HUES64 (cell line): ENCODE results near the gene SGTB.
A peak's percentile ranks its signal among the peaks of the same experiment; 100 is the strongest.

Experiments
- H3K27ac ChIP-seq: 2 replicates; pipeline ENCODE4 v1.7.0; 2013; ENCODE audit warnings: low read depth, low read length, inconsistent platforms
- H3K27me3 ChIP-seq: 2 replicates; pipeline ENCODE4 v1.6.1; 2013; ENCODE audit warnings: mild to moderate bottlenecking, low read length; ENCODE audit not compliant: insufficient read depth
- H3K36me3 ChIP-seq: 2 replicates; pipeline ENCODE4 v1.6.1; 2013; ENCODE audit warnings: mild to moderate bottlenecking, low read length; ENCODE audit not compliant: insufficient read depth
- H3K4me1 ChIP-seq: 2 replicates; pipeline ENCODE4 v1.6.1; 2013; ENCODE audit warnings: mild to moderate bottlenecking, low read length, moderate library complexity; ENCODE audit not compliant: insufficient read depth
- H3K4me3 ChIP-seq: 2 replicates; pipeline ENCODE4 v1.5.1; 2013; ENCODE audit warnings: mild to moderate bottlenecking, low read length, moderate library complexity
- H3K9ac ChIP-seq: 2 replicates; pipeline ENCODE4 v1.6.1; 2013; ENCODE audit warnings: mild to moderate bottlenecking, low read depth, low read length
- H3K9me3 ChIP-seq: 2 replicates; pipeline ENCODE4 v1.6.1; 2013; ENCODE audit warnings: low read depth, low read length; ENCODE audit not compliant: insufficient read depth
- WGBS: fragments of 150-250, 120-280 bp; methylation state at CpG from one replicate; pipeline ENCODE4 v1.1.7; 2013; ENCODE audit warnings: missing lambda C conversion rate; 5-methylcytosine and 5-hydroxymethylcytosine counted together

The SGTB gene

DNA sequence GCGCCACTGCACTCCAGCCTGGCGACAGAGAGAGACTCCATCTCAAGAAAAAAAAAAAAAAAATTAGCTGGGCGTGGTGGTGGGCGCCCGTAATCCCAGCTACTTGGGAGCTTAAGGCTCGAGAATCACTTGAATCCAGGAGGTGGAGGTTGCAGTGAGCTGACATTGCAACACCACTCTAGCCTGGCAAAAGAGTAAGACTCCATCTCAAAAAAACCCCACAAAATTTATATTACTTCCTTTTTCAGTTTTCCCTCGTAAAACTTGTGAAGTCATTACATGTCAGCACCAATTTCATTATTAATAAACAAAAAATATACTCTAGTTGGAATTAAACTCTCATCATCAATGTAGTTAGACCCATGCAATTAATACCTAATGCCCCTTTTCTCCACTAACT is 53.2 kb downstream of the SGTB start:
- H3K36me3 ChIP-seq: peaks cover 53% of the 10 kb centered on the region
- H3K27ac ChIP-seq: no peak overlapping the region
- 93% methylated on average over 7 of the region's 7 CpGs for WGBS
- no peaks in the 10 kb centered on the region for H3K4me1 ChIP-seq
- no peaks in the 10 kb centered on the region for H3K9me3 ChIP-seq
- no peak overlapping the region for H3K9ac ChIP-seq
- no peak overlapping the region for H3K4me3 ChIP-seq
- no peaks in the 10 kb centered on the region for H3K27me3 ChIP-seq

- H3K27ac ChIP-seq: 0 out of 2 replicates have a peak overlapping the region, but pooled peaks have one; percentile 47
- H3K4me3 ChIP-seq: no peak overlapping the region
- no peaks in the 10 kb centered on the region for H3K4me1 ChIP-seq
- peaks cover 53% of the 10 kb centered on the region for H3K36me3 ChIP-seq
- no peaks in the 10 kb centered on the region for H3K9me3 ChIP-seq
- H3K27me3 ChIP-seq: no peaks in the 10 kb centered on the region
- 90% methylated on average over 1 of the region's 1 CpG for WGBS
- no peak overlapping the region for H3K9ac ChIP-seq
These were observed 57.9 kb downstream of the SGTB start for GRCh38 chr5:65663804-65664521.

- H3K9me3 ChIP-seq: no peaks in the 10 kb centered on the region
- H3K27ac ChIP-seq: no peak overlapping the region
- no peak overlapping the region for H3K4me3 ChIP-seq
- H3K27me3 ChIP-seq: no peaks in the 10 kb centered on the region
- no peaks in the 10 kb centered on the region for H3K4me1 ChIP-seq
- H3K36me3 ChIP-seq: peaks cover 20% of the 10 kb centered on the region
- 76% methylated on average over 2 of the region's 2 CpGs for WGBS
- no peak overlapping the region for H3K9ac ChIP-seq
These were observed 67.2 kb downstream of the SGTB start for GRCh38 chr5:65654713-65655112.

DNA sequence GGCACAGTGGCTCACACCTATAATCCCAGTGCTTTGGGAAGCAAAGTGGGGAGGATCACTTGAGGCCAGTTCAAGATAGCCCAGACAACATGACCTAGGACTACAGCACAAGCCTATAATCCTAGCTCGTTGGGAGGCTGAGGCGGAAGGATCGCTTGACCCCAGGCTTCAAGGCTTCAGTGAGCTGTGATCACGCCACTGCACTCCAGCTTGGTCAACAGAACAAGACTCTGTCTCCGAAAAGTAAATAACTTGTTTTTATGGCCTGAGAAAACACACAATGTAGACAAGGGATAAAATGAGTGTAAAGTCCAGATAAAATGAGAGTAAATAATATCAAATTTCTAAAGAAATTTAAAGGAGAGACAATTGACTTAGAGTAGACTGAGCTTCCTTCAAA is 70.8 kb downstream of the SGTB start:
- H3K9ac ChIP-seq: no peak overlapping the region
- H3K27ac ChIP-seq: no peak overlapping the region

GRCh38 chr5:65647941-65648340 is 74.0 kb downstream of the SGTB start:
- peaks cover 4% of the 10 kb centered on the region; the same call in 1 of the 2 replicates for H3K36me3 ChIP-seq
- no peak overlapping the region for H3K9ac ChIP-seq
- H3K27me3 ChIP-seq: no peaks in the 10 kb centered on the region
- H3K27ac ChIP-seq: peak overlapping the region; percentile 38; the same call in 1 of the 2 replicates
- no peak overlapping the region for H3K4me3 ChIP-seq
- H3K9me3 ChIP-seq: no peaks in the 10 kb centered on the region
- H3K4me1 ChIP-seq: peaks cover 16% of the 10 kb centered on the region

More for the DNA sequence above, 70.8 kb downstream of the SGTB start:
- no peaks in the 10 kb centered on the region for H3K27me3 ChIP-seq
- H3K4me3 ChIP-seq: no peak overlapping the region
- WGBS: 86% methylated on average over 5 of the region's 5 CpGs
- no peaks in the 10 kb centered on the region for H3K9me3 ChIP-seq
- peaks cover 16% of the 10 kb centered on the region for H3K4me1 ChIP-seq
- peaks cover 10% of the 10 kb centered on the region; the same call in 1 of the 2 replicates for H3K36me3 ChIP-seq

GRCh38 chr5:65646938-65647337 is 75.0 kb downstream of the SGTB start:
- H3K27me3 ChIP-seq: no peaks in the 10 kb centered on the region
- no peak overlapping the region for H3K4me3 ChIP-seq
- WGBS: 90% methylated on average over 2 of the region's 2 CpGs
- H3K4me1 ChIP-seq: peaks cover 16% of the 10 kb centered on the region
- H3K9me3 ChIP-seq: no peaks in the 10 kb centered on the region
- H3K36me3 ChIP-seq: no peaks in the 10 kb centered on the region; the same call in 1 of the 2 replicates
- no peak overlapping the region for H3K9ac ChIP-seq
- H3K27ac ChIP-seq: peak overlapping the region; percentile 32; the same call in 1 of the 2 replicates

DNA sequence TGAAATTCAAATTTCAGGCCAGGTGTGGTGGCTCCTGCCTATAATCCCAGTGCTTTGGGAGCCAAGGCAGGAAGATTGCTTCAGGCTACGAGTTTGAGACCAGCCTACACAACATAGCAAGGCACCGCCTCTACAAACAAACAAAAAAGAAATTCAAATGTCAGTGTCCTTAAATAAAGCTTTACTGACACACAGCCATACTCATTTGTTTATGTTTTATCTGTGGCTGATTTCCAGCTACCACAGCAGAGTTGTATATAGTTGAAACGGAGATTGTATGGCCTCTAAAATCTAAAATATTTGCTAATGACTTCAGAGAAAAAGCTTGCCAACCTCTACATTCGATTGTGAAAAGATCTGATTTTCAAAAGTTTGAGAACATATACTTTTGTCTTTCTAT is 81.7 kb downstream of the SGTB start:
- Histone ChIP-seq H3K27ac (no peak overlapping the region), H3K9me3 (0 out of 2 replicates have a peak, but pooled peaks cover 2% of the 10 kb centered on the region), H3K9ac (no peak overlapping the region), H3K27me3 (no peaks in the 10 kb centered on the region), H3K36me3 (peaks cover 45% of the 10 kb centered on the region), H3K4me3 (no peak overlapping the region), H3K4me1 (no peaks in the 10 kb centered on the region)
- WGBS: 88% methylated on average over 4 of the region's 4 CpGs

- no peak overlapping the region for H3K9ac ChIP-seq
- no peaks in the 10 kb centered on the region for H3K9me3 ChIP-seq
- H3K27me3 ChIP-seq: no peaks in the 10 kb centered on the region
- 0 out of 2 replicates have a peak, but pooled peaks cover under 1% of the 10 kb centered on the region for H3K4me1 ChIP-seq
- H3K27ac ChIP-seq: no peak overlapping the region
- no peak overlapping the region for H3K4me3 ChIP-seq
- H3K36me3 ChIP-seq: peaks cover 22% of the 10 kb centered on the region
These were observed 90.9 kb downstream of the SGTB start for GRCh38 chr5:65630981-65631380.

- Histone ChIP-seq H3K4me3 (peak overlapping the region; percentile 78), H3K27ac (no peak overlapping the region; the same call in 1 of the 2 replicates), H3K9ac (peak overlapping the region; percentile 81; the same call in 1 of the 2 replicates), H3K27me3 (no peaks in the 10 kb centered on the region), H3K4me1 (peaks cover 13% of the 10 kb centered on the region; the same call in 1 of the 2 replicates), H3K9me3 (no peaks in the 10 kb centered on the region), H3K36me3 (peaks cover 14% of the 10 kb centered on the region)
- 87% methylated on average over 6 of the region's 6 CpGs for WGBS
These were observed 96.2 kb downstream of the SGTB start for GRCh38 chr5:65625743-65626142.

GRCh38 chr5:65624571-65625555 is 97.0 kb downstream of the SGTB start, which contains the start of the genes SHLD3 and TRAPPC13:
TSS of gene SHLD3 (plus strand) at chr5:65625027. CDS start at chr5:65629588, 4,561 bp downstream.
TSS of gene TRAPPC13 (plus strand) at chr5:65625027. CDS start at chr5:65625061, 34 bp downstream.
- H3K9ac ChIP-seq: peak within 1 kb of the TSS; percentile 81
- peak within 1 kb of the TSS; percentile 84 for H3K27ac ChIP-seq
- no peaks in the 10 kb centered on the region for H3K9me3 ChIP-seq
- H3K4me3 ChIP-seq: peak within 1 kb of the TSS; percentile 78
- WGBS: under 1% methylated on average over 35 of the region's 36 CpGs
- H3K4me1 ChIP-seq: peaks cover 13% of the 10 kb centered on the region; the same call in 1 of the 2 replicates
- no peaks in the 10 kb centered on the region for H3K27me3 ChIP-seq
- H3K36me3 ChIP-seq: peaks cover 11% of the 10 kb centered on the region
